ENCODE measurements around the gene DNAJC5.

DNAJC5 gene

DNA sequence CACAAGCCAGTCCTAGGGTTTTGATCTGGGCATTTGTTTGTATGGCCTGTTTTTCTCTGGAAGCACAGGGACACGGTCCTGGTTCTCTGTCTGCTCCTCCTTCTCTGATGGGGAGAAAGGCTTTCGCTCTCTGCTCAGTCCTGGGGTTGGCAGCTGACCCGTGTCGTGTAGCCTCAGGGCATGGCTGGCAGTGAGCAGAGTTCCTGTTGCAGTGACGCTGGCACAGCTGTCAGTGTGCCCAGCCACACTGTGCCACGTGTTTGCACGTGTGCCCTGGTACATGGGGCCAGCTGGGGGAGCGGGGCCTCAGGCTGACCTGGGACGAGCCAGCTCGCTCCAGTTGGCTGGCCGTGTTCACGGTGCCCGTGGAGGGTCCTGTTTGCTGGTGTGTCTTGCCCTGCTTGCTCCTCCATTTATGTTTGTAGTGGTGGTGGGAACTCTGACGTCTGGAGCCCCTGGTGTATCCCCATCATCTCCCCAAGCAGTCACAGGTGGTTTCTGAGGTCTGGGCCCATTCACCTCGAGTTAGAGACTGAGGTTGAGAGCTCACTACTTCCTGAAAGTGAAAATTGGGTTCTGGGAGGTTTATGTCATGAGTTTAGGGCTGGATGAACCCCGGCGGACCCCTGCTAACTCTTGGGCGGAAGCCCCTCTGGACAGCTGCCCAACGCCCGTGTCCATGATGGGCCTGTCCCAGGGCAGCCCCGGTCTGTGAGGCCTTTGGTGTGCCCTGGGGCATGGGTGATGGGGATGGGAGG is 10.2 kb upstream of the DNAJC5 start:
- DNase-seq (ENCODE audit: low read depth): no peak

DNA sequence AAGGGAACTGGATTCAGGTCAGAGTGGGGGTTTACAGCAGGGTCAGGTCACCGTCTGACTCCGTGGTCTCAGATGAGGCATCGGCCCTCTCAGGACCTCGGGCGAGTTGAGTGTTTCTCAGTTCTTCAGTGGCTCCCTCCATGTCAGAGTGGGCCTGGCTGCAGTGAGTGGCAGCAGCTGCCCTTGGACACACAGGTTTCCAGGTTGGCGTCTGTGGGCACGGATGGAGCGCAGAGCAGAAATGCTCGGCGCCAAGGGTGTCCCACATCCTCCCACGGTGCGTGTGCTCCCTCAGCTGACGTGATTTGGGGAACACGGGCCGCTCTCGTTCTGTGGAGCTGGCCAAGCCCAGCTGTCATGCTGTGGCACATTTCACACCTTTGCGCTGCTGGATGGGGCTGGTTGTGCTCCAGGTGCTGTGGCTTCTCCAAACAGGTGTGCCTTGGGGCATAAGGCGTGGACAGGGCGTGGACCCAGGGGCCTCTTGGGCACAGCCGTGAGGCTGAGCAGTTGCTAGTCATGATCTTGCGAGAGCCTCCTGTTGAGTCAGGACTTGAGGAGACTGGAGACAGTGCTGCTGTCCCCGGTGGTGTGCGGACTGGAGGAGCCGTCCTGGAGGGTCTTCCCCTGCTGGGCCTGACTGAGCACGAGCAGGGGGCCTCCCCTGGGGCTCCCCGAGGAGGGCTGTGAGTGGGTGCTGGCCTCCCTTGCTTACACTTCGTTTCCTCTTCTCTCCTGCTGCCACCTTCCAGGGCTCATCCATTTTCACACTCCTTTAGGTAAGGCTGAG is 9.5 kb upstream of the DNAJC5 start:
- DNase-seq (ENCODE audit: low read depth): no peak

DNA sequence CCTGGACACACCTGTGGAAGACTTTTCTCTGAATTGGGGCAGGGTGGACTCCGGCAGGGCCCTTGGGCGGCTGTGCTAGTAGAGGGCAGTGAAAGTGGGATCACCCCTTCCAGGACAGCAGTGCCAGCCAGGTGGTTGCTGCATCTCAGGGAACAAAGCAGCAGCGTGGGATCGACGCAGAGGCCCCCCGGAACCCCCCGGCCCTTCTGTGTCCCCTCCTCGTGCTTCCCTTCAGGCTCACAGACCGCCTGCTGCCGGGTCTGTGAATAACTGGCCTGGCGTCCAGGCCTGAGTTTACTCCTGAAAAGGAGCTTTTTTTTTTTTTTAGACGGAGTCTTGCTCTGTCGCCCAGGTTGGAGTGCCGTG is 8.9 kb upstream of the DNAJC5 start:
- no peak for DNase-seq (ENCODE audit: low read depth)

DNA sequence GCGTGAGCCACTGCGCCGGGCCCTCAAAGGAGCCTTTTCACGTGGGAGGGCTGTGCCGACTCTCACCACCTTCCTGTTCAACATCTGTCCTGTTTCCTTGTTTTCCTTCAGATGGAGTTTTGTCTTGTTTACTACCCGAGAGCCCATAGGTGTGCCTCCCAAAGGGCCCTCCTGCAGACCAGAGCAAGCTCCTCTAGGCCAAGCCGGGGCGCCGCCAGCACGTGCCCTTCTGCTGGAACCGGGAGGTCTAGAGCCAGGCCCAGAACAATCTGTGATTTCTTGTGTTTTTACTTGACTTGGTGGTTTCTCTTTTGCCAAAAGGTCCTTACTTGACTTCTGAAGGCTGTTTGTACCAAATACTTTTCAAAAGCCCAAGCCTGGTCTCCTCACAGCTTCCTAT is 8.0 kb upstream of the DNAJC5 start:
- no peak for DNase-seq (ENCODE audit: low read depth)

DNA sequence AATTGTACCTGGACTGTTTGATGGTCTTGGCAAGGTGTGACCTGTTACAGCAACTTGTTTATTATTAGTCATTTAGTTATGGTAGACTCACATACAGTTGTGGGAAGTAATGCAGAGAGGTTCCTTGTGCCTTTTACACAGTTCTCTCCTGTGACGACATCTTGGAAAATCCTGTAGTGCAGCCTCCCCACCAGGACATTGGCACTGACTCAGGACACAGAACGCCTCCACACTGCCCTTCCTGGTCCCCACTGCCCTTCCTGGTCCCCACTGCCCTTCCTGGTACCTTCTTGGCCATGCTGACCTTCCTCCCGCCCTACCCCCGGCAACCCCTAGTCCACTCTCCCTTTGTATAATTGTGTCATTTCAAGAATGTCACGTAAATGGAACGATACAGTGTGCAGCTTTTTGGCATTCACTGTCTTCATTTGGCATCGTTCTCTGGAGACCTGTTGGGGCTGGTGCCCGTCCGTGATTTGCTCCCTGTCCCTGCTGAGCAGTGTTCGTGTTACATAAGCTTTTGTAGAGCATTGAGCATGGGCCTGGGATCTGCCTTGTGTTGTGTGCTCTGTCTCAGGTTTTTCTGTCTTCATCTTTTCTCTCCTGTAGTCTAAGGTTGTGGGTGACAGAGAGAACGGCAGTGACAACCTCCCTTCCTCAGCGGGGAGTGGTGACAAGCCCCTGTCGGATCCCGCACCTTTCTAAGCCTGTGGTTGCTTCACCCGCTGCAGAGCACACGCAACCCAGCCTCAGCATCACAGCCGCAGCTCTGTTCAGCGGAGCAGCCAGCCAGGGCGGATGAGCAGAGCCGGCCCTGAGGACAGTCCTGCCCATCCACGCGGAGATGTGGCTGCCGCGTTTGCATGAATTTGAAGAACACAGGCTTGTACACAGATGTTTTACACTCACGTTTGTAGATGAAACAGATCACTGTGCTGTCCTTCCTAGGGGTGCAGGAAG is 5.4 kb upstream of the DNAJC5 start:
- no peak for DNase-seq (ENCODE audit: low read depth)

DNA sequence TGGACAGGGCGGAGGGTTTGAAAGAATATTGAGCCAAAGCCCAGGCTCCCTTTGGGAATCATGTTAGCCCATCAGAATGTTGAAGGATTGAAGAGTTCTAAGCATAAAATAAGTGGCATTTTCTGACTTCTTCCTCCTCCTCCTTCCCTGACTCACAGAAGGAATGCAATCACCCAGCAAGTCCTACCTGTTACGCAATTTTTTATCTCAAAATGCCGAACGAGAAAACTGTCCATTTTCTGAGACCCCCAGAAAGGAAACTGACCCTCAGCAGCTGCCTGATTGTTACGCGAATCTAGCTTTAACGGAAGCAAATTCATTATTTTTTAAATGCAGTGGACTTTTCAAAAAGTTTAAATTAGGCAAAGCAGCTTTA is 4.7 kb upstream of the DNAJC5 start:
- no peak for DNase-seq (ENCODE audit: low read depth)

DNA sequence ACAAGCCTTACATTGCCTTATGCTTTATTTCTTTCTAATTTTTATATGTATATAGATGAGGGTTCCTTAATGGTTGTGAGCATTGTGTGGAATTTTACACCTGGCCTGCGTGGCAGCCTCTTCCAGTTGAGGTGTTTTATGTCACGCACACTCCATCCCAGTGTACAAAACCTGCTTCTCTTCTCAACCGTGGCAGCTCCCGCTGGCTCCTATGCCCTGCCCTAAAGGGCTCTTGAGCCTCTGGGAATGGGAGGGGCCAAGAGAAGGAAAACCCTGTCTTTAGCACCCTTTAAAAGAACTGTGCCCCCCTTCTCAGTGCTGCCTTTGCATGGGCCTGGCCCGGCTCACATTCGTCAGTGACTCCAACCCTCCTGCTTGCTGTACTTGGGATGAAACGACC is 4.3 kb upstream of the DNAJC5 start:
- no peak for DNase-seq (ENCODE audit: low read depth)

DNA sequence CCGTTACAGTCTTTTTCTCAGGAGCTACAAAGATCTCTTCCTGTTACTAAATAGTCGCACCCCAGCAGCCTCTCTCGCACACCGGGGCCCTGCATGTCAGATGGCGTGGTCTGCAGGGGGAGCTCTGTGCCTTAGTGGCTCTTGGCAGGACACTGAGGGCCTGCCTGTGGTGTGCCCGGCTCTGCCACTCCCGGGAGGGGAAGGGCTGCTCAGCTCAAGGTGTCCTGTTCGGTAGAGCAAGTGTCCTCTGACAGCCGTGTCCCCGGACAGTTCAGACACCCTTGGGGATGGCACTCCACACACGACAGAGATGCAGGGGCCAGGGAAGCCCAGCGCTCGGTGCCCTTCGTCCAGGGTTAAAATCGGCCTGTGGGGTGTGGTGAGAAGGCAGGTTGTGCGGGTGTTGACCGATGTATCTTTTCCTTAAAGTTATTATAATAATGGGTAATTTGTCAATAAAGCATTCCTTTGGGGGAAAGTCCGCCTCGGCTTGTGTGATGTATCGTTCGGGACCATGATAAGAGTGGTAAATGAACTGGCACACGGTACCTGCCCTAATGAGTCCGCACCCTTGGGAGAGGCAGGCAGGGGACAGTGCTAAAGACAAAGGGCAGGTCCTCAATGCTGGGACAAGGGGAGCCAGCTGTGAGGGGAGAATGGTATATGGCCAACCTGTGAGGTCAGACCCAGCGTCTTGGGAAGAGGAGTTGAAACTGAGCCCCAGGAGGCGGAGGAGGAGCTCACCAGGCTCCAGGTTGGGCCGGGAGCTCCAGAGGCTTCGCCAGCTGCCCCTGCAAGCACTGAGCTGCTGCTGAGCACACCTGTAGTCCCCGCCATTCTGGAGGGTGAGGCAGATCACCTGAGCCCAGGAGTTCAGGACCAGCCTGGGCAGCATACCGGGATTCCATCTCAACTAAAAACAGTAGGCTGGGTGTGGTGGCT is 3.6 kb upstream of the DNAJC5 start:
- DNase-seq (ENCODE audit: low read depth): no peak

DNA sequence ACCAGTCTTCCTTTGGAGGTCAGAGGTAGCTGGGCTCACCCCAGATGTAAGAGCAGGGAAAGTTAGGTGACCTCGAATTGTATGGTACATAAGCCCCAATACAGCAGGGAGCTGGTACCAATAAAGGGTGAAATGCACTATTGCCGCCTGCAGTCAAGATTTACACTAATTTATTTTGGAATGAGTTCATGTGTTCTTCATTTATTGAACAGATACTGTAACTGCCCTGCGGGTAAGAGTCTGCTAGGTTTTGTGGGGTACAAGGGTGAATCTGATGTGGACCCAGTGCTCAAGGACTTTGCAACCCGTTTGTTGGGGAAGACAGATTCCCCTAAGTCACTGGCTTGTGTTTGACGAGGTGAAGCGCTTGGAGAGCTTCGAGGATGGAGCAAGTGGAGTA is 2.5 kb upstream of the DNAJC5 start:
- no peak for DNase-seq (ENCODE audit: low read depth)

DNA sequence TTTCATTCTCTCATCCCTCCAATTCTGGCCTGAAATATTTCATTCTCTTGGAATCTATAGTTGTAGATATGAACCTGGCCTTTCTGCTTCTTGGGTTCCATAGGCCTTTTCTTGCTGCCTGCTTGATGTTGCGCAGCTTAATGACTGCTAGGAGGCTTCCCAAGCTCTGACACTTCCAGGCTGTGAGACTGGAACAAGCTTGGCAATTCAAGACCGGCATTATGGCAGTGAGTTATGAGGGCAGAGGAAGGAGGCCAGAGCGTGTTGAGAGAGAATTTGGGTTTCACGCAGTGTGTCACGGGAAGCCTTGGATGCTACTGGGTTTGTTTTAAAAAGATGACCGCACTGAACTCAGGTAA is 948 bp upstream of the DNAJC5 start:
- DNase-seq (ENCODE audit: low read depth): no peak

DNA sequence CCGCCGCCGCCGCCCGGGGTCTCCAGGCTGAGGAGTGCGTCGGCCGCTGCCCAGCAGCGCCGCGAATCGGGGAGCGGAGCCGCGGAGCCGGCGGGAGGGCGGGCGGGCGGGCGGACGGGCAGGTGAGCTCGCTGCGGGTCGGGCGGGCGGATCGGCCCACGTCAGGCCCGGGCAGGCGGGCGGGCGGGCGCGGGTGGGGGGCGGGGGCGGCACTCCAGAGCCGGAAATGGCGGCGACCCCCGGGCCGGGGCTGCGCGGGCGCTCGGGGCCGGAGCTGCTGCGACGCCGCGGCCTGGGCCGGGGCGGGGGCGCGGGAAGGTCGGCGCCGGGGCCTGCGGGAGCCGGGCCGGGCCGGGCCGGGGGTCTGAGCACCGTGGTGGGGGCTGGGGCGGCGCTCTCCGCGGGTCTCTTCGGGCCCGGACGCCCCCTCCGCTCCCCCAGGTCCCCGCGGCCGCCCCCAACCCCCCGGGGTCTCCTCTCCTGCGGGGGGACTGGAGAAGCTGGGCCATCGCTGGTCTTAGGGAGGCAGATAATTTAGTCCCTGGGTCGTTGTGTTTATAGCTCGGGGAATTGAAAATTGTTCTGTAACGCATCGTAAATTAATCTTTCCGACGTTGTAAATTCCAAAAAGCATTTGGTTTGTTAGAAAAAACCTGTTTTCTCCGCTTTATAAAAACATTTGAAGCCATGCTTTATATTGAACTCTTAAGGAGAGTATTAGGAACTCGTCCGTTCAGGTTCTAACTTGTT is 451 bp downstream of the DNAJC5 start:
- no peak for DNase-seq (ENCODE audit: low read depth)

DNA sequence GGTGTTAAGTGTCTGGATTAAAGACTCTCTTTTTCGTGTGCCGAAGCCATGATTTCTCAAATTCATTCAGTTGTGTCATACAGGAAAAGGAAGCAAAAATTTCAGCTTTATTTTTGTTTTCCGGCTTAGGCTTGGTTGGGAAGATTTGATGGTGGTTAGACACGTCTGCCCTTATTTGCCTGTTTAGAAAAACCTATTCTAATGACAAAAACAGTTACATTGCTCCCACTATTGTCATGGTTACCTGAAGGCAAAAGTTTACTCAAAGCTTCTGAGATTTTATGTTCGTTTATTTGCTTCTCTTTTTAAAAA is 982 bp downstream of the DNAJC5 start:
- no peak for DNase-seq (ENCODE audit: low read depth)

DNA sequence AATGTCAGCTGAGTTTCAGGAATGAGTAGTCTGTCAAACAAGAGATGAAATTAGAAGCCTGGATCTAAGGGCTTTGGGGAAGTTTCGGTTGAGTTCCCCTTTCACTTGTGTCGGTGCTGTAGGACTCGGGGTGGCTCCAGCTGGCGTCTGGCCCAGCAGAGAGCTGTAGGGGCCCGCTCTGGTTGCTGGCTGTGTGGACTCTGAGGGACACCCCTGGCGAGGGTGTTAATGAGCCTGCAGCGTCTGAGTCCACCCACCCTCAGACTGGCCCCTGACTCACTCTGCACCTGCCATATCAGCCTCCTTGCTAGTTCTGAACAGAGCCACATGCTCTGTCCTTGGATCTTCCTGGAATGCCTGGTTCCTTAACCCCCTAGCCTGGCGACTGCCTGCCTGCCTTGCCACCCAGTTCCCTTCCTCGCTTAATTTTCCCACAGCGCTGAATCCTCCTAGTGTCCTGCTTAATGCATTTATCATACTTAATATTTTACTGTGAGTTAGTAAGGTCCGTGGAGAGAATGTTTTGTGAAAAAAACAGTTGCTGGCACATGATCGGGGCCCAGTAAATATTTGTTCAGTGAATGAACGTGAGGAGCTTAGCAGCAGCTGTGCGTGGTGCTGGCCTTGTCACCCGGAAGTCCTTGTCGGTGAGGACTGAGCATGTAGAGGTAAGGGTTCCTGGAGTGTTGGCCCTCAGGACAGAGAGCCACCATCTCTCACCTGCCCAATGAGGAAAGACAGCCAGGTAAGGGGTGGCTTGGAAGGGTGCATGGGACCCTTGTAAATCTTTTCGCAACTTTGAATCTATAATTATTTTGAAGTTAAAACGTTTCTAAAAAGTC is 1.6 kb downstream of the DNAJC5 start:
- DNase-seq (ENCODE audit: low read depth): no peak

DNA sequence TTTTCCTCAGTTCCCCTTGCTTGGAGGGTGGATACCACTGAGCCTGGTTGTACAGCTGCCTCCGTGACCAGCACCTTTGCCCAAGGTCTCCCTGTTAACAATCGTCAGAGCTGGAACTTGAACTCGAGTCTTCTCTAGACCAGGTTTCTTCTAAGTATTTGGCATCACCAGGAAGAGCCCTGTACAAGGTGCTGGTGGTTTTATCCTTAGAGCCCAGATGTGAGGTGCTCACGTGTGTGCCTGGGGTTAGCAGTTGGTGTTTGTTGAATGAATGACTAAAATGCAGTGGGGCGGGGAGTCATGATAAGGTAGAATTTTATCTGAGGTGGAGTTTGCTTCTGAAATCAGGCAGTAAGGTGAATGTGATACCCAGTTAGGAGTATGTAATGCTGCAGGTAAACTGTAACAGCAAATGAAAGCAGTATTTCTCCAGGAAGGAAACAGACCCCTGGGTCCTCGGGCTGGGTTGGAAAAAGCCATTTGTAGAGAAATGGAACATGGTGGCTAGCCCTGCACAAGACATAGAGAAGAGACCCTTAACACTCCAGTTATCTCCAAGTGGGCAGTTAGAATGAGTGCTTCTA is 3.1 kb downstream of the DNAJC5 start:
- DNase-seq (ENCODE audit: low read depth): no peak

DNA sequence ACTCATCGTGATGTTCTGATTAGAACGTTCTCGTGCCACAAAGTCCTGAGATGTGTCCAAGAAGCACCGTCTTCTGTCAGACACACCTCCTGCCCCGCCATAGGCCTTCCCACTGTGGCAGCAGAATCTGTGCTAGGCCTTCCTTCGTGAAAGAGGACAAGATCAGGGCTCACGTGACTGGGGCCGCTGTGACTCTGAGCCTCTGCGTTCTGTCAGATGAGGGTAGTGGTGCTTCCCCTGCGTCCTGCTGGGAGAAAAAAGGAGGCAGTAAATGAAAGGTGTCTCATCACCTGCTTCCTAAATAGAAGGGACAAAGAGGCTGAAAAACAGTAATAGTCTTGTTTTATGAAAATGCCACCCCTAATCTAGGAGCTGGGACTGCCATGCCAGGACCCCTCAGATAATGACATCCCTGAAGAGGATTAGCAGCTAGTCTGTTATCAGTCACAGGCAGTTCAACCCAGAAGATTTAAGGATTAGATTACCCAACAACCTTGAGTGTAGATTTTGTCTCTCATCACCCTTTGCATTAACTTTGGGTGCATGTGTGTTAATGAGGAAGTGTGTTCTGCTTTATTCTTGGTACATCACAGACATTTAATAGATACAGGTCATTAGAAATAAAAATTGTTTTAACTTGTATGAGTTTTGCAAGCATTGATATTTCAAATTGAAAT is 4.1 kb downstream of the DNAJC5 start:
- no peak for DNase-seq (ENCODE audit: low read depth)

DNA sequence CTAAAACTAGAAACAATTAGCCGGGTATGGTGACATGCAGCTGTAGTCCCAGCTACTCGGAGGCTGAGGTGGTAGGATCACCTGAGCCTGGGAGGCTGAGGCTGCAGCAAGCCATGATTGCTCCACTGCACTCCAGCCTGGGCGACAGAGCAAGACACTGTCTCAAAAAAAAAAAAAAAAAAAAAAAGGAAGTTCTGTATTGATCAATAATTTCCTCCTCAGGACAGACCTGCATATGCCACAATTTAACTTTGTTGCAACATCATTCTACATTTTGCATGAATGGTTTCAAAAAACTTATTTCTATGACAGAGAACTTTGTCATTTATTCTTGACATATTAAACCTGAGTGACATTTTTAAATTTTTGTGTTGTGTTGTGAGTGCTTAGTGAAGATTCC is 5.5 kb downstream of the DNAJC5 start:
- no peak for DNase-seq (ENCODE audit: low read depth)

DNA sequence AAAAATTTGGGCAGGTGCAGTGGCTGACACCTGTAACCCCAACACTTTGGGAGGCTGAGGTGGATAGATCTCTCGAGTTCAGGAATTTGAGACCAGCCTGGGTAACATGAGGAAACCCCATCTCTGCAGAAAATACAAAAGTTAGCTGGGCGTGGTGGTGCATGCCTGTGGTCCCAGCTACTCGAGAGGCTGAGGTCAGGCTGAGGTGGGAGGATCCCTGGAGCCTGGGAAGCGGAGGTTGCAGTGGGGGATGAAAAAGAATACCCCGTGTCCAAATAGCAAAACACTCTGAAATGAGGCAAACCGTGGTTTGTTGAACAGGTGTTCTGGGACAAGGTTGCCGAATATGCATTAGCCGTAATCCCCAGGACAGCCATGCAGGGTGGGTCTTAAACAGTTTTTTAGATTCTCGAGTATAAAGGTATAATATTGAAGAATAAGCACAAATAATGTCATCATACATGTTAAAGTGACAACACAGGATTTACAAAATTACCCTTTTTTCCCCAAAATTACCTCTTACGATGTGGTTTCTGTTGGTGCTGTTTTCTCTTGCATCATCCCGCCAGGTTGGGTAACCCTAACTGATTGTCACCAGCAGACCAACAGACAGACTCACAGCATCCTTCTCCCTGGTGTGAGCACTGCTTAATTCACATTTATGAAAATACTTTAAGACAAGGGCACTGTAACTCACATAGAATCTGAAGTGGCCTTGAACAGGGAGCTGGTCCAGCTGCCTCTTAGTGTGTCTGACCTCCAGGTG is 9.1 kb downstream of the DNAJC5 start:
- no peak for DNase-seq (ENCODE audit: low read depth)

DNA sequence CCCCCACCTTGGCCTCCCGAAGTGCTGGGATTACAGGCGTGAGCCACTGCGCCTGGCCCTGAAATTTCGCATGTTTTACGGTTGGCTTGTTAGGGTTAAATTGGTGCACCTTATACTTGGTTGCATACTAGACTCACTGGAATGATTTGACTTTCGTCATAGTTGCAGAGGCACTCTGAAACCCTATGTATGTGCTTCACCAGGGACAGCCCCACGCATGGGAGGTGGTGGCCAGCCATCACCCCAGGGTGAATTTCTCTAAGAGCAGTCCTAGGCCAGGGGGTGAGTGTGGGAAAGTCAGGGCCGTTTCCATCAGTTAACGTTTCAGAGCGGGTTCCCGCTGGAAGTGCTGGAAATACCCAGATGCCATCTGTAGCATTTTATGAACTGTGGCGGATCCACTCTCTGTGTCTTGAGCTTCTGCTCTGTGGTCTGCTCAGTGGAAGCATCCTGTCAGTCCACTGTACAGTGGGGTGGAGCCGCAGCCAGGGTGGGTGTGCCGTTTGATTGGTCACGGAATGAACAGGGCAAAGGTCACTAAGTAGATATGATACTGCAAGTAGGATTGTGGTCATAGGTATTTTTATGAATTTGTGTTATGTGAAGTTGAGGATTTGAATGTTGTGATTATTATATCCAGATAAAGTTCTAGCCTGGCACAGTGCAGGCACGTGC is 13.2 kb downstream of the DNAJC5 start:
- no peak for DNase-seq (ENCODE audit: low read depth)

All from activated T-cell treated with anti-CD3 and anti-CD28 coated beads for 1 hour (primary cell).